G401.6 (cell line): ENCODE data around the gene SS18L1.
A peak's percentile ranks its signal among the peaks of the same experiment; 100 is the strongest.

Experiments used
- FAIRE-seq: peaks from 2 replicates; lab custom pipeline; 2012; peaks lifted over from hg19 to GRCh38; lab: Jason Lieb, UNC

SS18L1 gene

GRCh38 chr20:62119591-62120364, 23.8 kb upstream of the SS18L1 start:
- no peak for FAIRE-seq

- FAIRE-seq: no peak
Measured at GRCh38 chr20:62120365-62120762, 23.2 kb upstream of the SS18L1 start.

DNA sequence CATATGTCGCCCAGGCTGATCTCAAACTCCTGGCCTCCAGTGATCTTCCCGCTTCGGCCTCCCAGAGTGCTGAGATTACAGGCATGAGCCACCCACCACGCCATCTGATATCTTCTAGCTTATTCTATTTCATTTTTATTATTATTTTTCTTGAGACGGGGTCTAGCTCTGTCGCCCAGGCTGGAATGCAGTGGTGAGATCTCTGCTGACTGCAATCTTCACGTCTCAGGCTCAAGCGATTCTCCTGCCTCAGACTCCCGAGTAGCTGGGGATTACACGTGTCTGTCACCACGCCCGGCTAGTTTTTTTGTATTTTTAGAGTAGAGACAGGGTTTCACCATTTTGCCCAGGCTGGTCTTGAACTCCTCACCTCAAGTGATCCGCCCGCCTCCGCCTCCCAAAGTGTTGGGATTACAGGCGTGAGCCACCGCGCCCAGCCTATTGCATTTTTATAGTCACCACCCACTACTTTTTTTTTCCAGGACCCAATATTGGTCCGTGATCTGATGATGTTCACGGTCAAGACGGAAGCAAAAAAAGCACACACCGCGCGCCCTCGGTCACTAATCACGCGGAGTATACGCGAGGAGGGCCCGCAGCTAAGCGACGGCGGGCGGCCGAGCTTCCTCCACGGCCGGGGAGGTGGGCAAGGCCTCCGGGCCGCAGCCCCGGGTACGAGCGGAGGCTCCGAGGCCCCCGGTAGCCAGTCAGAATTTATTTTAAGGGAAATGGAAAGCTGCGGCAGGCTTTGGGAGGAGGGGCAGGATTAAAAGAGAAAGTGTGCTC, 22.4 kb upstream of the SS18L1 start:
- FAIRE-seq: no peak

DNA sequence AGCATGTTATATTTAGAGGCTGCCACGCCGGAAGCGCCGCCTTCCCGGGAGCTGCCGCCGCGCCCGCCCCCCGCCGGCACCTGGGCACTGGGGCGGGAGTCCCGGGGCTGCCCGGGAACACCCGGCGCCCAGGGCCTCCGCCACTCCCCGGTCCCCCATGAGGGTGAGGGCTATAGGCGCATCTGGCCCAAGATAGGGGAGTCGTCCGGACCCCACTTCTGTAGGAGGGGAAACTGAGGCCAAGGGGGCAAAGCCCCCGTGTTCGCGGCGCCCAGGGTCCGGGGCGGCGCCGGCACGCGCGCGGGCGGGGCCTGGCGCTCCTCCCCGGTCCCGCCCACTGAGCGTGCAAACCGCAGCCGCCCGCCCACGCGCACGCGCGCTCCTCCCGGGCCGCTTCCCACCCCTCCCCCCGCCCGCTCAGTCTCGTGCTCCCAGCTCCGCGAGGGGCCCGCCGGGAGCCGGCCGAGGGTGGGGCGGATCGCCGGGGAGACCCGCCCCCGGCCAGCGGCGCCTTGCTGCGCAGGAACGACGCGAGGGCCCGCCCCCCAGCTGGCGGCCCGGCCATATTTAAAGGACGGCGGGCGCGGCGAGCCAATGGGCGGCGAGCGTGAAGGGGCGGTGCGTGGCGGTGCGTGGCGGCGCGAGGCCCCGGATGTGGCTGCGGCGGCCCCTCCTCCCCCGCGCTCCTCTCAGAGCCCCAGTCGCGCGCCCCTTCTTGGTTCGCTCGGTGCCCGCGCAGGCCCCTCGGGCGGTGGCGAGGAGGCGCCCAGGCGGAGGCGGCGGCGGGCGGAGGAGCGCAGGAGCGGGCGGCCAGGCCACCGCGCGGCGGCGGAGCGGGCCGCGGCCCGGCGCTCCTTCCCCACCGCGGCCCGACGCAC, 21.6 kb upstream of the SS18L1 start, which contains the start of gene LSM14B:
LSM14B (plus strand) TSS at position 700 of the 878 bp plus-strand sequence. CDS start 192 bp downstream, outside the sequence.
- FAIRE-seq: no peak

GRCh38 chr20:62122654-62123449, 20.7 kb upstream of the SS18L1 start:
- no peak for FAIRE-seq

- no peak for FAIRE-seq
Measured at GRCh38 chr20:62123450-62124118, 20.0 kb upstream of the SS18L1 start.

- FAIRE-seq: no peak
Measured at GRCh38 chr20:62126141-62126540, 17.4 kb upstream of the SS18L1 start.

GRCh38 chr20:62127799-62128198, 15.8 kb upstream of the SS18L1 start:
- no peak for FAIRE-seq

- FAIRE-seq: no peak
Measured at GRCh38 chr20:62128502-62128901, 15.1 kb upstream of the SS18L1 start.

DNA sequence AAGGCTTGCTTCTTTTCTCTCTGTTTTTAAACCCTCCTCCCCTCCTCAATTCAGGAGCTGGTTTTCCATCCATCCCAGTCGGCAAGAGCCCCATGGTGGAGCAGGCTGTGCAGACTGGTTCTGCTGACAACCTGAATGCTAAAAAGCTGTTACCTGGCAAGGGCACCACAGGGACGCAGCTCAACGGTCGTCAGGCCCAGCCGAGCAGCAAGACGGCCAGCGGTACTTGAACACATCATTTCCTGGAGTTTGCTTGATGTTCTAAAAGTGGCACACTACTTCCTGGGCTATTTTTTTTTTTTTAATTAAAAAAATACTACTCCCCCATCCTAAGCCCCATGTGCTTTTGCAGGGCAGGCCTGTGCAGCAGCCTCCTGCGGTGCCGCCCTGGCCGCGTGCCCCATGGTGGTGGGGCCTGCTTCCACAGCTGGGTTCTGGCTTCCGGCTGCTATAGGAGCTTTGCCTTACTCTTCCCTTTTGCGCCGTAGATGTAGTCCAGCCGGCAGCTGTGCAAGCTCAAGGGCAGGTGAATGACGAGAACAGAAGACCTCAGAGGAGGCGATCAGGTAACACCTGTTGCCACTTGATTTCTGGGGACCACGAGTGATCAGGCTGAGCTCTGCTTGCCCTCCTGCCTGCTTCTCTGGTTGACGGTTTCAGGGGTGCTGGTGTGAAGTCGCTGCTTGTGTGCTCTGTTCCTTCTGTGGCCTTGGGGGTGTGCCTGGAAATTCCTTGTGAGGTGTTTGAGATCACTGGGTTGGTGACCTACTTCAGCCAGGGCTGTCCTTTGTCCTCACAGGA, 13.6 kb upstream of the SS18L1 start:
- no peak for FAIRE-seq

DNA sequence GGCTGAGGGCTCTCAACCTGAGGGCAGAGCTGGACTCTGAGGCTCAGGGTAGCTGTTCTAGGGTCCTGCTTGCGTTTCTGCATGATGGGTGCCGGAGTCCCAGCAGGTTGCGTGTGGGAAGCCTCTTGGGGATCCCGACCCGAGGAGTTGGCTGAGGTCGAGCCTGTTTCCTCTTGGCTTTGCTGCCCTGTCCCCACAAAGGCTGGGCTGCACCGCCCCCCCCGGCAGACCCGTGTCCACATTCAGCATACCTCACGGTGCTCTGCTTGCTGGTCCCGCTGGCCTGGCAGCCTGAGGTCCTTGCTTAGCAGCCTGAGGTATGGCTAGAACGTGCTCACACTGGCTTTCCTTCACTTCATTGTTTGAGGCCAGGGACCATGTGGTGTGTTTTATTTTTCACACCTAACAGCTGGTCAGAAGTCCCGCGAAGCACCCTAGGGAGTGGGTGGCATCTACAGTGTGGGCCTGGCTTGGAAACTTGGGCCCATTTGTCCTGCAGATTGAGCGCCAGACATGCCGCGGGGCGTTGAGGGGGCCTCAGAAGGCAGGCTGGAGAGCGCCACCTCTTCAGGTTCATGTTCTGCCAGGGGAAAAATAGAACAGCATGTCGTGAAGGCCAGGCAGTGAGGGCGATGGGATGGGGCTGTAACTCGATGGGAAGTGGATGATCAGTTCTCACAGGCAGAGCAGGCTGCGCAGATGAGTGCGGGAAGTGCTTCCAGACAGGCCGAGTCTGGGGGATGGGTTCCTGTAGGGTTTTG, 11.8 kb upstream of the SS18L1 start:
- FAIRE-seq: no peak

GRCh38 chr20:62132421-62132820, 11.1 kb upstream of the SS18L1 start:
- no peak for FAIRE-seq

DNA sequence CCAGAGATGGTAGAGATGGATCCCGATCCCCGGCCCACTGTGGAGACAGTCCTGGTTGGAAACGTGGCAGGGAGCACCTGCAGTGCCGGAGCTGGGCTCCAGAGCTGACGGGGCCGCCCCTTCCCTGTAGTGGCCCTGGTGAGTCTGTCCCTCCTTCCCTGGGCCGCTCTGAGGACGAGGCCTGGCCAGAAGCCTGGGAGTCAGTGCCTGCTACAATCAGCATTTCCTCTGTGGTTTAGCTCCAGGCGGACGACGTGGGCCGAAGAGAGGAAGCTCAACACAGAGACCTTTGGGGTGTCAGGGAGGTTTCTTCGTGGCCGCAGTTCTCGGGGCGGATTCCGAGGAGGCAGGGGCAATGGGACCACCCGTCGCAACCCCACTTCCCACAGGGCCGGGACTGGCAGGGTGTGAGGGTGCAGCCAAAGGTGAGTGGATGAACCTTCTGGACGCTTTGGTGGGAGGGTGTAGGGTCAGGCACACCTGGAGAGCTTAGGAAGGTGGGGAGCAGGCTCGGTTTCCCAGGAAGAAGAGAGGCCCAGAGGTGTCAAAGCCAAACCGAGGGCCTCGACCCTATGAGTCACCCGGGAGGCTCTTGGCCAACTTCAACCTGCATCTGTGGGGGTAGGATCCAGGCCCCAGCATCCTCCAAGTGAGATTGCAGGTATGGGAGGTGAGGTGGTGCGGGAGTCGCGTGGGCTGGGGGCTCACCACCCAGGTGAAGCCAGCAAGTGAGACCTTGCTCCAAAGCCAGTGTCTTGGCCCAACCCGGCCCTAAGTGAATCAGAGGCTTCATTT, 10.3 kb upstream of the SS18L1 start:
- no peak for FAIRE-seq

GRCh38 chr20:62133864-62134263, 9.7 kb upstream of the SS18L1 start:
- no peak for FAIRE-seq

GRCh38 chr20:62134735-62135231, 8.8 kb upstream of the SS18L1 start:
- no peak for FAIRE-seq

GRCh38 chr20:62135573-62136266, 7.8 kb upstream of the SS18L1 start:
- FAIRE-seq: no peak

- peak; percentile 79 for FAIRE-seq
Measured at GRCh38 chr20:62136283-62137091, 7.1 kb upstream of the SS18L1 start.
